Tibial nerve (tissue), 4 donors: Measurements from ENCODE around the gene PROSER2.

Experiments
- EP300 ChIP-seq, 2 donors: sonication (generic); formaldehyde crosslinking; IDR thresholded peaks; one replicate each; pipeline ENCODE4 v1.6.1; 2017; ENCODE audit warnings: antibody characterized with exemption in 2 of 2, mild to moderate bottlenecking in 1 of 2
- POLR2A ChIP-seq, 2 donors: fragments of 450-650 bp; IDR thresholded peaks; one replicate each; pipeline ENCODE4 v1.6.1; 2017; ENCODE audit warnings: antibody characterized with exemption in 2 of 2, mild to moderate bottlenecking in 2 of 2, moderate library complexity in 2 of 2
- TF ChIP-seq, protein P1 (sequence below), 5 experiments: fragments of 200-600 bp in 3 of 5; fragments of 450-650 bp in 2 of 5; sonication (generic) in 3 of 5; IDR thresholded peaks; one replicate each; pipeline ENCODE4 v1.5.1; 2016 to 2019; ENCODE audit warnings: antibody characterized with exemption in 5 of 5, mild to moderate bottlenecking in 3 of 5, moderate library complexity in 2 of 5

GRCh38 chr10:11841375-11841774 lies 18.2 kb downstream of the PROSER2 start:
- TF ChIP-seq, protein P1, sequence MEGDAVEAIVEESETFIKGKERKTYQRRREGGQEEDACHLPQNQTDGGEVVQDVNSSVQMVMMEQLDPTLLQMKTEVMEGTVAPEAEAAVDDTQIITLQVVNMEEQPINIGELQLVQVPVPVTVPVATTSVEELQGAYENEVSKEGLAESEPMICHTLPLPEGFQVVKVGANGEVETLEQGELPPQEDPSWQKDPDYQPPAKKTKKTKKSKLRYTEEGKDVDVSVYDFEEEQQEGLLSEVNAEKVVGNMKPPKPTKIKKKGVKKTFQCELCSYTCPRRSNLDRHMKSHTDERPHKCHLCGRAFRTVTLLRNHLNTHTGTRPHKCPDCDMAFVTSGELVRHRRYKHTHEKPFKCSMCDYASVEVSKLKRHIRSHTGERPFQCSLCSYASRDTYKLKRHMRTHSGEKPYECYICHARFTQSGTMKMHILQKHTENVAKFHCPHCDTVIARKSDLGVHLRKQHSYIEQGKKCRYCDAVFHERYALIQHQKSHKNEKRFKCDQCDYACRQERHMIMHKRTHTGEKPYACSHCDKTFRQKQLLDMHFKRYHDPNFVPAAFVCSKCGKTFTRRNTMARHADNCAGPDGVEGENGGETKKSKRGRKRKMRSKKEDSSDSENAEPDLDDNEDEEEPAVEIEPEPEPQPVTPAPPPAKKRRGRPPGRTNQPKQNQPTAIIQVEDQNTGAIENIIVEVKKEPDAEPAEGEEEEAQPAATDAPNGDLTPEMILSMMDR (IDR thresholded peaks at IDR 0.05), result no peak
- TF ChIP-seq POLR2A (IDR thresholded peaks at IDR 0.05), result no peak
- no peak for TF ChIP-seq EP300 (IDR thresholded peaks at IDR 0.05)
